Kidney (tissue), 14 donors: Measurements from ENCODE around the gene ACTG1. TPM values are rescaled to one million over a fixed set of nuclear protein-coding genes. Genes with fewer than 3 reads are reported as not detected.

Experiments
- DNase-seq, 5 donors: peaks; one replicate each; pipeline ENCODE4 v3.0.0-alpha.2; 2013 to 2020
- FAIRE-seq: peaks from 2 replicates; lab custom pipeline; 2012; peaks lifted over from hg19 to GRCh38; lab: Jason Lieb, UNC
- H3K27ac ChIP-seq, 2 donors: one replicate each; pipeline ENCODE4 v1.7.0; 2013; ENCODE audit warnings: low read depth in 2 of 2, low read length in 2 of 2, inconsistent platforms in 1 of 2
- H3K27me3 ChIP-seq: one replicate; pipeline ENCODE4 v1.7.1; 2013; ENCODE audit warnings: low read length, inconsistent platforms; ENCODE audit not compliant: control insufficient read depth, insufficient read depth
- H3K36me3 ChIP-seq, 3 donors: one replicate each; pipeline versions ENCODE4 v1.7.0 to v1.7.1; 2013; ENCODE audit warnings: low read length in 3 of 3, control low read depth in 1 of 3, inconsistent platforms in 1 of 3; ENCODE audit not compliant: insufficient read depth in 3 of 3, control insufficient read depth in 2 of 3
- H3K4me1 ChIP-seq, 3 donors: one replicate each; pipeline versions ENCODE4 v1.7.0 to v1.7.1; 2013; ENCODE audit warnings: low read length in 3 of 3, inconsistent platforms in 1 of 3, low read depth in 1 of 3; ENCODE audit not compliant: control insufficient read depth in 2 of 3, insufficient read depth in 2 of 3
- H3K4me3 ChIP-seq, 3 donors: one replicate each; pipeline versions ENCODE4 v1.7.0 to v1.8.1; 2013; ENCODE audit warnings: low read length in 3 of 3, control low read depth in 1 of 3, inconsistent platforms in 1 of 3
- H3K9ac ChIP-seq, 3 donors: one replicate each; pipeline versions ENCODE4 v1.7.0 to v1.7.1; 2013; ENCODE audit warnings: low read length in 3 of 3, control low read depth in 1 of 3, inconsistent platforms in 1 of 3
- H3K9me3 ChIP-seq, 3 donors: one replicate each; pipeline versions ENCODE4 v1.7.0 to v1.7.1; 2013; ENCODE audit warnings: low read length in 3 of 3, control low read depth in 1 of 3, inconsistent platforms in 1 of 3; ENCODE audit not compliant: control insufficient read depth in 2 of 3, insufficient read depth in 1 of 3
- CTCF ChIP-seq: IDR thresholded peaks from 3 replicates; pipeline ENCODE4 v1.5.1; 2012; ENCODE audit warnings: mild to moderate bottlenecking, moderate library complexity, borderline replicate concordance; ENCODE audit not compliant: insufficient read depth; ENCODE audit errors: extremely low read depth
- intact Hi-C: fragments of 100-400 bp; cut with DNase I; formaldehyde crosslinking; loops from one replicate; pipeline ENCODE4 v1.11.1; 2022
- polyA plus RNA-seq: library from polyadenylated mRNA; stranded (reverse); fragments of 350-450 nt; fragmentation: Illumina TruSeq; extraction: RNeasy Lipid Tissue Mini Kit (QIAGEN cat#74804); gene quantifications from one replicate; pipeline ENCODE4 v1.2.3, GENCODE V29; 2014; ENCODE audit warnings: low read depth, low replicate concordance; ENCODE audit not compliant: insufficient read depth
- total RNA-seq: library from RNA; stranded (reverse); fragmentation: NEBNext Ultra II Directional; extraction: Animal tissue kit (Norgen Biotek cat#: 25700); gene quantifications from one replicate; pipeline ENCODE4 v1.2.1, GENCODE V29; 2021
- donor health status: control.
- donor health status: control.
- donor health status: control.
- donor health status: control.
- donor health status: control.
- donor health status: DM: yes; HTN: yes; CAD: no.
- donor health status: Normal renal cell carcinoma (clear cell type).

The ACTG1 gene
- total and polyA plus RNA-seq, 2 donors from 2014 or later, result 1,350 to 2,632 TPM

DNA sequence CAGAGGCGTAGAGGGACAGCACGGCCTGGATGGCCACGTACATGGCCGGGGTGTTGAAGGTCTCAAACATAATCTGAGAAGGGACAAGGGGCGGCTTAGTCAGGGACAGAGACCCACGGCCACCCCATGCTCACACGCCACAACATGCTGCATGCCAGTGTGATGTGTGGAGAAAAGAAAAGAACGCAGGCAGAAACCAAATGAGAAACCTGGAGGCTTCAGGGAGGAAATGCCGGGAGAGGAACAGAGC, 1.1 kb downstream of the ACTG1 start:
- H3K4me1 ChIP-seq, result peaks cover 3 to 25% (median 3%) of the 10 kb centered on the region in 3 donors
- H3K36me3 ChIP-seq, result peaks cover 11 to 28% (median 20%) of the 10 kb centered on the region in 3 donors
- peak overlapping the region; percentile 88 to 90 for H3K27ac ChIP-seq
- no peaks in the 10 kb centered on the region for H3K27me3 ChIP-seq
- H3K9me3 ChIP-seq, result no peaks in the 10 kb centered on the region
- intact Hi-C loops, result loop anchor here (2.0 kb wide), 1 partner anchor 115 kb away; no protein-coding TSS in a partner anchor
- FAIRE-seq (no peak), DNase-seq (no peak)
- TF ChIP-seq CTCF, result no peak
- H3K4me3 ChIP-seq, result peak overlapping the region; percentile 84 to 96 (median 94)
- H3K9ac ChIP-seq, result peak overlapping the region; percentile 38 to 97 (median 83)

GRCh38 chr17:81510785-81511553, 1.6 kb downstream of the ACTG1 start:
- intact Hi-C loops, result loop anchor here (2.0 kb wide), 1 partner anchor 114 kb away; no protein-coding TSS in a partner anchor
- Histone ChIP-seq H3K4me3 (peak overlapping the region; percentile 84 to 96 (median 94)), H3K27me3 (no peaks in the 10 kb centered on the region), H3K9me3 (no peaks in the 10 kb centered on the region), H3K4me1 (peaks cover 3 to 20% (median 3%) of the 10 kb centered on the region in 3 donors), H3K36me3 (peaks cover 11 to 28% (median 20%) of the 10 kb centered on the region in 3 donors), H3K27ac (peak overlapping the region; percentile 88 to 90), H3K9ac (peak overlapping the region; percentile 38 to 97 (median 83))
- FAIRE-seq (no peak), DNase-seq (peak in 3 of 5 donors; percentile 24 to 82 (median 58))
- no peak for TF ChIP-seq CTCF

GRCh38 chr17:81509972-81510784, 2.4 kb downstream of the ACTG1 start:
- Histone ChIP-seq H3K4me1 (peaks cover 3 to 13% (median 3%) of the 10 kb centered on the region in 3 donors), H3K27me3 (no peaks in the 10 kb centered on the region), H3K27ac (peak overlapping the region; percentile 65 to 88), H3K4me3 (peak overlapping the region; percentile 84 to 96 (median 94)), H3K9me3 (no peaks in the 10 kb centered on the region), H3K9ac (peak overlapping the region; percentile 38 to 97 (median 83)), H3K36me3 (peaks cover 11 to 28% (median 20%) of the 10 kb centered on the region in 3 donors)
- DNase-seq (peak in 2 of 5 donors; percentile 13 to 31), FAIRE-seq (no peak)
- intact Hi-C loops, result loop anchor here (2.0 kb wide), 1 partner anchor 113 kb away; no protein-coding TSS in a partner anchor
- TF ChIP-seq CTCF, result no peak
